H1 (cell line): Measurements from ENCODE around the gene CBX2. TPM values are rescaled to one million over a fixed set of nuclear protein-coding genes. Genes with fewer than 3 reads are reported as not detected.

Source experiments
- CTCF ChIA-PET: fragments of 300-600 bp; sonication (Branson Sonifier 250); formaldehyde crosslinking; loops from one replicate; lab custom pipeline; 2021; ENCODE audit not compliant: partially characterized antibody; lab: Charles Lee
- POLR2A ChIA-PET: fragments of 300-600 bp; sonication (Branson Sonifier 250); formaldehyde crosslinking; loops from one replicate; lab custom pipeline; 2021; ENCODE audit warnings: inconsistent platforms; ENCODE audit not compliant: partially characterized antibody; lab: Charles Lee
- DNase-seq, 2 experiments: peaks; one replicate each; pipeline versions ENCODE4 v3.0.0 to v3.0.0-alpha.2; 2010 to 2022; ENCODE audit warnings: low spot score in 2 of 2, low read depth in 1 of 2, mixed read lengths in 1 of 2
- FAIRE-seq: peaks from 2 replicates; lab custom pipeline; 2011; peaks lifted over from hg19 to GRCh38; lab: Jason Lieb, UNC
- H2AFZ ChIP-seq: 2 replicates; pipeline ENCODE4 v1.8.1; 2012; ENCODE audit warnings: low read length, inconsistent platforms
- H2AK5ac ChIP-seq: 2 replicates; pipeline ENCODE4 v1.6.1; 2013; ENCODE audit warnings: low read depth, low read length
- H2BK120ac ChIP-seq: replicated peaks from 2 replicates; pipeline ENCODE3; 2013; ENCODE audit warnings: low read depth, low read length, inconsistent platforms
- H2BK12ac ChIP-seq: 2 replicates; pipeline ENCODE4 v1.6.1; 2013; ENCODE audit warnings: low read depth, low read length
- H2BK15ac ChIP-seq: 2 replicates; pipeline ENCODE4 v1.6.1; 2013; ENCODE audit warnings: low read length
- H2BK20ac ChIP-seq: 2 replicates; pipeline ENCODE4 v1.6.1; 2013; ENCODE audit warnings: low read length
- H2BK5ac ChIP-seq: 2 replicates; pipeline ENCODE4 v1.6.1; 2013; ENCODE audit warnings: low read depth, low read length
- H3K14ac ChIP-seq: 2 replicates; pipeline ENCODE4 v1.6.1; 2013; ENCODE audit warnings: inconsistent platforms; ENCODE audit not compliant: insufficient read length
- H3K18ac ChIP-seq: 2 replicates; pipeline ENCODE4 v1.6.1; 2013; ENCODE audit warnings: low read length; ENCODE audit errors: extremely low read depth
- H3K23ac ChIP-seq: 2 replicates; pipeline ENCODE4 v1.6.1; 2013; ENCODE audit warnings: inconsistent platforms; ENCODE audit not compliant: insufficient read length
- H3K23me2 ChIP-seq: 2 replicates; pipeline ENCODE4 v1.6.1; 2013; ENCODE audit warnings: low read depth, low read length
- H3K27ac ChIP-seq: 2 replicates; pipeline ENCODE4 v1.6.1; 2011; ENCODE audit warnings: low read depth, low read length, inconsistent platforms
- H3K27me3 ChIP-seq, 4 experiments: replicated peaks in 1 of 4; 1 replicate in 1 of 4; 2 replicates in 3 of 4; pipeline versions ENCODE4 v1.6.1 to v1.8.1; 2011 to 2013; ENCODE audit warnings: low read length in 3 of 4, mild to moderate bottlenecking in 3 of 4, inconsistent platforms in 2 of 4, mixed read lengths in 2 of 4, moderate library complexity in 1 of 4; ENCODE audit not compliant: control insufficient read depth in 3 of 4, insufficient read depth in 3 of 4; ENCODE audit errors: extremely low read depth in 1 of 4
- H3K36me3 ChIP-seq, 4 experiments: 2 replicates each; pipeline versions ENCODE4 v1.6.1 to v1.8.1; 2011 to 2013; ENCODE audit warnings: mild to moderate bottlenecking in 4 of 4, low read length in 3 of 4, moderate library complexity in 2 of 4, control low read depth in 1 of 4, inconsistent platforms in 1 of 4; ENCODE audit not compliant: insufficient read depth in 4 of 4, control insufficient read depth in 2 of 4
- H3K4ac ChIP-seq: replicated peaks from 2 replicates; pipeline ENCODE3; 2013; ENCODE audit warnings: low read length, low read depth, mixed read lengths, inconsistent platforms; ENCODE audit not compliant: insufficient read length
- H3K4me1 ChIP-seq, 4 experiments: replicated peaks in 1 of 4; 1 replicate in 1 of 4; 2 replicates in 3 of 4; pipeline versions ENCODE4 v1.6.1 to v1.8.1; 2011 to 2013; ENCODE audit warnings: low read length in 3 of 4, inconsistent platforms in 2 of 4, mixed read lengths in 1 of 4; ENCODE audit not compliant: insufficient read depth in 4 of 4, control insufficient read depth in 3 of 4
- H3K4me2 ChIP-seq, 2 experiments: 2 replicates each; pipeline versions ENCODE4 v1.6.1 to v1.8.1; 2011 to 2013; ENCODE audit warnings: low read depth in 2 of 2, low read length in 2 of 2, control low read depth in 1 of 2, inconsistent platforms in 1 of 2, mild to moderate bottlenecking in 1 of 2; ENCODE audit not compliant: insufficient read depth in 1 of 2
- H3K4me3 ChIP-seq, 4 experiments: fragments of 200-600, 300-600 bp in 1 of 4; sonication (generic), shearing (Covaris generic), sonication (Bioruptor Twin) in 1 of 4; 2 replicates each; pipeline versions ENCODE4 v1.5.1 to v1.8.1; 2011 to 2016; ENCODE audit warnings: low read length in 4 of 4, low read depth in 3 of 4, control low read depth in 2 of 4, inconsistent platforms in 2 of 4, mild to moderate bottlenecking in 2 of 4, mixed read lengths in 1 of 4, moderate library complexity in 1 of 4; ENCODE audit not compliant: insufficient read depth in 2 of 4; ENCODE audit errors: extremely low read depth in 1 of 4
- H3K56ac ChIP-seq: replicated peaks from 2 replicates; pipeline ENCODE3; 2013; ENCODE audit warnings: low read depth, mild to moderate bottlenecking, mixed read lengths, low read length, inconsistent platforms; ENCODE audit not compliant: insufficient read length
- H3K79me1 ChIP-seq: 2 replicates; pipeline ENCODE4 v1.6.1; 2013; ENCODE audit warnings: low read depth, low read length, control low read depth
- H3K79me2 ChIP-seq, 2 experiments: 2 replicates each; pipeline versions ENCODE4 v1.6.1 to v1.8.1; 2012 to 2013; ENCODE audit warnings: low read length in 2 of 2, mild to moderate bottlenecking in 2 of 2, inconsistent platforms in 1 of 2; ENCODE audit not compliant: insufficient read depth in 2 of 2, control insufficient read depth in 1 of 2
- H3K9ac ChIP-seq, 4 experiments: replicated peaks in 1 of 4; 1 replicate in 1 of 4; 2 replicates in 3 of 4; pipeline versions ENCODE4 v1.6.1 to v1.8.1; 2011 to 2013; ENCODE audit warnings: low read depth in 3 of 4, low read length in 3 of 4, control low read depth in 2 of 4, mild to moderate bottlenecking in 2 of 4, moderate library complexity in 2 of 4, inconsistent platforms in 1 of 4; ENCODE audit errors: extremely low read depth in 1 of 4
- H3K9me3 ChIP-seq, 2 experiments: 2 replicates each; pipeline versions ENCODE4 v1.6.1 to v1.8.1; 2012 to 2013; ENCODE audit warnings: mild to moderate bottlenecking in 2 of 2, moderate library complexity in 2 of 2, control low read depth in 1 of 2, inconsistent platforms in 1 of 2, low read depth in 1 of 2, low read length in 1 of 2, mixed read lengths in 1 of 2; ENCODE audit not compliant: insufficient read depth in 2 of 2
- H4K20me1 ChIP-seq, 2 experiments: replicated peaks in 1 of 2; 2 replicates each; pipeline versions ENCODE3 to v1.8.1; 2011 to 2013; ENCODE audit warnings: inconsistent platforms in 2 of 2, low read length in 2 of 2, mild to moderate bottlenecking in 1 of 2; ENCODE audit not compliant: insufficient read depth in 2 of 2, control insufficient read depth in 1 of 2
- H4K5ac ChIP-seq: 2 replicates; pipeline ENCODE4 v1.6.1; 2013; ENCODE audit warnings: low read length, low read depth, mixed read lengths, inconsistent platforms; ENCODE audit not compliant: insufficient read length
- H4K8ac ChIP-seq: 2 replicates; pipeline ENCODE4 v1.8.0; 2013; ENCODE audit warnings: mild to moderate bottlenecking, moderate library complexity, low read length, inconsistent platforms; ENCODE audit not compliant: insufficient read depth; ENCODE audit errors: extremely low read depth
- H4K91ac ChIP-seq: replicated peaks from 2 replicates; pipeline ENCODE3; 2013; ENCODE audit warnings: low read length, mixed read lengths, inconsistent platforms; ENCODE audit not compliant: insufficient read length
- RFX5 ChIP-seq: IDR thresholded peaks from 2 replicates; pipeline ENCODE4 v1.6.1; 2011; ENCODE audit warnings: low read depth, low read length, improper control_type of control experiment, borderline replicate concordance
- SUZ12 ChIP-seq: fragments of 200-600 bp; sonication (generic); IDR thresholded peaks from 2 replicates; pipeline ENCODE4 v1.6.1; 2012; ENCODE audit warnings: mild to moderate bottlenecking, inconsistent platforms, low read length, moderate library complexity, mixed read lengths
- TAF1 ChIP-seq: IDR thresholded peaks from 2 replicates; pipeline ENCODE4 v1.6.1; 2011; ENCODE audit warnings: mild to moderate bottlenecking, low read depth, low read length
- USF2 ChIP-seq: IDR thresholded peaks from 2 replicates; pipeline ENCODE4 v1.6.1; 2011; ENCODE audit warnings: low read length, improper control_type of control experiment
- ZNF274 ChIP-seq: IDR thresholded peaks from 2 replicates; pipeline ENCODE4 v1.7.0; 2012; ENCODE audit warnings: low read length, borderline replicate concordance; ENCODE audit errors: extremely low read depth
- WGBS, 2 experiments: shearing (Covaris generic) in 1 of 2; methylation state at CpG; one replicate each; pipeline versions ENCODE4 v1.1.6 to v1.1.7; 2013 to 2015; ENCODE audit warnings: low lambda C conversion rate in 2 of 2, mixed read lengths in 2 of 2, inconsistent platforms in 1 of 2, low coverage in 1 of 2, missing lambda C conversion rate in 1 of 2; ENCODE audit not compliant: insufficient replicate concordance in 2 of 2, insufficient coverage in 1 of 2, insufficient read length in 1 of 2; ENCODE audit errors: extremely low coverage in 1 of 2, missing lambda C conversion rate in 1 of 2; 5-methylcytosine and 5-hydroxymethylcytosine counted together
- polyA plus RNA-seq, 7 experiments: library from polyadenylated mRNA; depleted of rRNA in 3 of 7; stranded (reverse) in 5 of 7; unstranded in 2 of 7; fragments of >200 nt in 5 of 7; fragments of 200-250 nt in 2 of 7; gene quantifications; 1 replicate in 5 of 7; 2 replicates in 1 of 7; 4 replicates in 1 of 7; pipeline versions ENCODE4 v1.2.1 to v1.2.3, GENCODE V29; 2011 to 2013; ENCODE audit warnings: missing spikeins in 2 of 7, mixed read lengths in 2 of 7
- total RNA-seq: library from RNA; stranded (reverse); fragmentation: NEBNext Ultra II Directional; extraction: Animal tissue kit (Norgen Biotek cat#: 25700); gene quantifications from 2 replicates; pipeline ENCODE4 v1.2.1, GENCODE V29; 2021
- TF ChIP-seq, protein P1 (sequence below), 3 experiments: IDR thresholded peaks; 1 replicate in 2 of 3; 2 replicates in 1 of 3; pipeline versions ENCODE4 v1.5.1 to v1.6.1; 2011; ENCODE audit warnings: low read length in 3 of 3, mild to moderate bottlenecking in 3 of 3, inconsistent platforms in 2 of 3, low read depth in 1 of 3, moderate library complexity in 1 of 3; ENCODE audit not compliant: insufficient read depth in 1 of 3; ENCODE audit errors: control extremely low read depth in 1 of 3

The CBX2 gene
- total and polyA plus RNA-seq, 2 of the 8 experiments (the other 6 are each of a cell fraction or from before 2014, with no cell fraction given) = 64.3 to 83.9 TPM

- peak overlapping the region; percentile 51 to 69 for H3K4me2 ChIP-seq
- no peak overlapping the region for H3K56ac ChIP-seq
- H3K9ac ChIP-seq = peak overlapping the region in 1 of 4 experiments; percentile 30; a peak in 1 of 7 replicates
- H2BK12ac ChIP-seq = peak overlapping the region; percentile 68; the same call in 1 of the 2 replicates
- no peak overlapping the region for H3K27ac ChIP-seq
- no peaks in the 10 kb centered on the region for H3K79me1 ChIP-seq
- H2BK15ac ChIP-seq = no peak overlapping the region
- H2AK5ac ChIP-seq = no peak overlapping the region
- H3K14ac ChIP-seq = no peak overlapping the region
- no peak for FAIRE-seq
- peaks cover 0 to 54% (median 40%) of the 10 kb centered on the region in 4 experiments; a peak in 6 of 7 replicates for H3K4me1 ChIP-seq
- peaks cover 5% of the 10 kb centered on the region for H3K23me2 ChIP-seq
- no peak overlapping the region for H3K23ac ChIP-seq
- H2BK20ac ChIP-seq = no peak overlapping the region
- H2AFZ ChIP-seq = no peak overlapping the region
- no peak overlapping the region for H4K5ac ChIP-seq
- peak overlapping the region; percentile 77 for H4K91ac ChIP-seq
- H3K27me3 ChIP-seq = peaks cover 82 to 95% (median 93%) of the 10 kb centered on the region in 4 experiments
- peaks cover 0 to 31% of the 10 kb centered on the region in 2 experiments for H4K20me1 ChIP-seq
- no peak overlapping the region; the same call in 1 of the 2 replicates for H3K18ac ChIP-seq
- H2BK5ac ChIP-seq = peak overlapping the region; percentile 52; the same call in 1 of the 2 replicates
- ChIA-PET POLR2A (interaction anchor here (0.6 to 24.0 kb wide), 13 partner anchors 9 to 232 kb away, joined by 3 to 374 read pairs (median 3); partner anchors contain the start of genes CBX2, CBX4 and CBX8), CTCF (interaction anchor here (0.6 to 19.1 kb wide), 11 partner anchors 9 to 168 kb away, joined by 3 to 576 read pairs (median 5); partner anchors contain the start of genes CBX4 and CBX8)
- peak overlapping the region in 2 of 4 experiments; percentile 16 to 55; a peak in 3 of 8 replicates for H3K4me3 ChIP-seq
- H3K36me3 ChIP-seq = peaks cover 0 to 10% (median 0%) of the 10 kb centered on the region in 4 experiments; a peak in 1 of 8 replicates
- peak overlapping the region; percentile 75 for H4K8ac ChIP-seq
- 2% methylated on average over 44 of the region's 79 CpGs; no CpG with 5 or more reads in 1 of the 2 experiments for WGBS, 2 experiments
- no peak overlapping the region for H2BK120ac ChIP-seq
- peak overlapping the region; percentile 21 for H3K4ac ChIP-seq
- H3K9me3 ChIP-seq = no peaks in the 10 kb centered on the region
- H3K79me2 ChIP-seq = no peaks in the 10 kb centered on the region
- DNase-seq = peak in 1 of 2 experiments; percentile 79
- TF ChIP-seq, protein P1, sequence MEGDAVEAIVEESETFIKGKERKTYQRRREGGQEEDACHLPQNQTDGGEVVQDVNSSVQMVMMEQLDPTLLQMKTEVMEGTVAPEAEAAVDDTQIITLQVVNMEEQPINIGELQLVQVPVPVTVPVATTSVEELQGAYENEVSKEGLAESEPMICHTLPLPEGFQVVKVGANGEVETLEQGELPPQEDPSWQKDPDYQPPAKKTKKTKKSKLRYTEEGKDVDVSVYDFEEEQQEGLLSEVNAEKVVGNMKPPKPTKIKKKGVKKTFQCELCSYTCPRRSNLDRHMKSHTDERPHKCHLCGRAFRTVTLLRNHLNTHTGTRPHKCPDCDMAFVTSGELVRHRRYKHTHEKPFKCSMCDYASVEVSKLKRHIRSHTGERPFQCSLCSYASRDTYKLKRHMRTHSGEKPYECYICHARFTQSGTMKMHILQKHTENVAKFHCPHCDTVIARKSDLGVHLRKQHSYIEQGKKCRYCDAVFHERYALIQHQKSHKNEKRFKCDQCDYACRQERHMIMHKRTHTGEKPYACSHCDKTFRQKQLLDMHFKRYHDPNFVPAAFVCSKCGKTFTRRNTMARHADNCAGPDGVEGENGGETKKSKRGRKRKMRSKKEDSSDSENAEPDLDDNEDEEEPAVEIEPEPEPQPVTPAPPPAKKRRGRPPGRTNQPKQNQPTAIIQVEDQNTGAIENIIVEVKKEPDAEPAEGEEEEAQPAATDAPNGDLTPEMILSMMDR (IDR thresholded peaks at IDR 0.05; ENCODE audit: control extremely low read depth in 1 of 3, insufficient read depth in 1 of 3, low read depth in 1 of 3, low read length in 3 of 3) = no peak
- TF ChIP-seq ZNF274 = no peak
- no peak for TF ChIP-seq RFX5
- TF ChIP-seq TAF1 = no peak
- TF ChIP-seq USF2 = no peak
- no peak for TF ChIP-seq SUZ12
Observed at GRCh38 chr17:79810130-79811010, 32.4 kb downstream of the CBX2 start.
